K562 (cell line): ENCODE results near the gene VPS33B. TPM values are rescaled to one million over a fixed set of nuclear protein-coding genes. Genes with fewer than 3 reads are reported as not detected.

Experiments
- BACH1 ChIP-seq: fragments of 200-800 bp; sonication (Bioruptor generic); IDR thresholded peaks from 2 replicates; pipeline ENCODE4 v1.6.1; 2016; ENCODE audit warnings: missing genetic modification characterization, missing compliant biosample characterization
- BCL6 ChIP-seq: fragments of 250-450 bp; sonication (Bioruptor Pico); IDR thresholded peaks from 2 replicates; pipeline ENCODE4 v1.4.0; 2020
- ID3 ChIP-seq, 2 experiments: fragments of 250-450 bp in 1 of 2; fragments of 450-650 bp in 1 of 2; sonication (Bioruptor Pico) in 1 of 2; IDR thresholded peaks; 2 replicates each; pipeline versions ENCODE4 v1.6.1 to v1.8.0; 2016 to 2021; ENCODE audit warnings: mild to moderate bottlenecking in 2 of 2, moderate library complexity in 2 of 2, missing compliant biosample characterization in 1 of 2, missing genetic modification characterization in 1 of 2
- KHSRP ChIP-seq: fragments of 450-650 bp; IDR thresholded peaks from 2 replicates; pipeline ENCODE4 v1.6.1; 2017
- MAFK ChIP-seq: IDR thresholded peaks from 2 replicates; pipeline ENCODE4 v1.6.1; 2011; ENCODE audit warnings: low read length, improper control_type of control experiment
- MXI1 ChIP-seq: IDR thresholded peaks from 2 replicates; pipeline ENCODE4 v1.6.1; 2011; ENCODE audit warnings: low read depth, mild to moderate bottlenecking, improper control_type of control experiment, low read length
- NEUROD1 ChIP-seq: fragments of 150-350 bp; IDR thresholded peaks from 2 replicates; pipeline ENCODE4 v1.6.1; 2014; ENCODE audit warnings: borderline replicate concordance, low read length, low read depth; ENCODE audit not compliant: partially characterized antibody
- REST ChIP-seq, 2 experiments: fragments of 450-650 bp; formaldehyde crosslinking in 1 of 2; IDR thresholded peaks; 2 replicates each; pipeline versions ENCODE4 v1.4.0 to v1.6.1; 2014 to 2020; ENCODE audit warnings: mild to moderate bottlenecking in 2 of 2, borderline replicate concordance in 1 of 2, low read depth in 1 of 2
- SMARCE1 ChIP-seq: fragments of 450-650 bp; IDR thresholded peaks from 2 replicates; pipeline ENCODE4 v1.7.1; 2016; ENCODE audit warnings: mild to moderate bottlenecking
- THAP12 ChIP-seq: fragments of 250-450 bp; sonication (Bioruptor Pico); IDR thresholded peaks from 2 replicates; pipeline ENCODE4 v1.9.0; 2021; ENCODE audit warnings: mild to moderate bottlenecking, inconsistent platforms
- U2AF1 ChIP-seq: fragments of 200-400 bp; formaldehyde crosslinking; optimal IDR thresholded peaks from 2 replicates; pipeline ENCODE3; 2017; ENCODE audit warnings: mild to moderate bottlenecking, low read depth, low read length, moderate library complexity
- ZNF3 ChIP-seq: fragments of 250-450 bp; sonication (Bioruptor Pico); IDR thresholded peaks from 2 replicates; pipeline ENCODE4 v1.5.0; 2021; ENCODE audit warnings: mild to moderate bottlenecking, moderate library complexity
- polyA plus RNA-seq, 8 experiments: library from polyadenylated mRNA; depleted of rRNA in 4 of 8; stranded (reverse) in 5 of 8; unstranded in 3 of 8; fragments of >200 nt; fragmentation: Nextera tagmentation in 2 of 8; fragmentation: Illumina TruSeq in 1 of 8; extraction: Ambion mirVana in 2 of 8; extraction: Trizol in 1 of 8; gene quantifications; 2 replicates each; pipeline versions ENCODE4 v1.2.1 to v1.2.3, GENCODE V29; 2011 to 2014; ENCODE audit warnings: inconsistent platforms in 1 of 8, missing spikeins in 1 of 8
- total RNA-seq, 7 experiments: library from RNA; depleted of rRNA in 6 of 7; stranded (reverse); fragments of >200 nt in 6 of 7; fragmentation: Illumina TruSeq in 2 of 7; extraction: Trizol in 2 of 7; gene quantifications; 2 replicates each; pipeline versions ENCODE4 v1.2.1 to v1.2.3, GENCODE V29; 2011 to 2021; ENCODE audit warnings: low replicate concordance in 1 of 7
- TF ChIP-seq, protein P1 (sequence below): fragments of 450-650 bp; formaldehyde crosslinking; IDR thresholded peaks from 2 replicates; pipeline ENCODE4 v1.4.0; 2020; ENCODE audit warnings: mild to moderate bottlenecking, mixed read lengths

VPS33B gene
- total and polyA plus RNA-seq, 9 of the 15 experiments (the other 6 are each of a cell fraction or from before 2014, with no cell fraction given) = 9.4 to 25.5 (median 14.8) TPM

- TF ChIP-seq BACH1 (tag) = no peak
- TF ChIP-seq NEUROD1 = peak; percentile 72
- TF ChIP-seq, protein P1, sequence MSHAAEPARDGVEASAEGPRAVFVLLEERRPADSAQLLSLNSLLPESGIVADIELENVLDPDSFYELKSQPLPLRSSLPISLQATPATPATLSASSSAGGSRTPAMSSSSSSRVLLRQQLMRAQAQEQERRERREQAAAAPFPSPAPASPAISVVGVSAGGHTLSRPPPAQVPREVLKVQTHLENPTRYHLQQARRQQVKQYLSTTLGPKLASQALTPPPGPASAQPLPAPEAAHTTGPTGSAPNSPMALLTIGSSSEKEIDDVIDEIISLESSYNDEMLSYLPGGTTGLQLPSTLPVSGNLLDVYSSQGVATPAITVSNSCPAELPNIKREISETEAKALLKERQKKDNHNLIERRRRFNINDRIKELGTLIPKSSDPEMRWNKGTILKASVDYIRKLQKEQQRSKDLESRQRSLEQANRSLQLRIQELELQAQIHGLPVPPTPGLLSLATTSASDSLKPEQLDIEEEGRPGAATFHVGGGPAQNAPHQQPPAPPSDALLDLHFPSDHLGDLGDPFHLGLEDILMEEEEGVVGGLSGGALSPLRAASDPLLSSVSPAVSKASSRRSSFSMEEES = peak; percentile 95
- TF ChIP-seq MAFK = peak; percentile 1; the same call in 1 of the 2 replicates
- TF ChIP-seq U2AF1 = peak; percentile 78
- peak; percentile 58; the same call in 1 of the 2 replicates for TF ChIP-seq MXI1
- TF ChIP-seq REST (IDR thresholded peaks at IDR 0.05; ENCODE audit: borderline replicate concordance) = peak; percentile 90
- peak; percentile 82 for TF ChIP-seq REST (CRISPR knock-in tag; IDR thresholded peaks at IDR 0.05; ENCODE audit: low read depth)
- no peak for TF ChIP-seq BCL6 (CRISPR knock-in tag)
- TF ChIP-seq ID3 (CRISPR knock-in tag; IDR thresholded peaks at IDR 0.05) = no peak
- TF ChIP-seq ID3 (tag; IDR thresholded peaks at IDR 0.05) = peak; percentile 92
- TF ChIP-seq ZNF3 (CRISPR knock-in tag) = no peak
- TF ChIP-seq SMARCE1 = no peak; the same call in 1 of the 2 replicates
- TF ChIP-seq KHSRP = no peak
- TF ChIP-seq THAP12 (CRISPR knock-in tag) = peak; percentile 70; the same call in 1 of the 2 replicates
Measured at GRCh38 chr15:90954712-90955623, 67.4 kb downstream of the VPS33B start, which contains the start of gene RCCD1 (continued).
